Amygdala (tissue), 56 donors: Measurements from ENCODE around the gene CDHR1.

Experiments
- DNase-seq, 56 donors: peaks; one replicate each; lab custom pipeline; 2025; lab: John Stamatoyannopoulos, UW

Gene CDHR1

GRCh38 chr10:84196941-84197340, 2.6 kb downstream of the CDHR1 start:
- DNase-seq, result peak in 18 of 56 donors; percentile 2 to 48 (median 23)

- DNase-seq, result no peak
Observed at GRCh38 chr10:84197643-84198042, 3.3 kb downstream of the CDHR1 start.

GRCh38 chr10:84198206-84198915, 4.0 kb downstream of the CDHR1 start:
- DNase-seq, result no peak

DNA sequence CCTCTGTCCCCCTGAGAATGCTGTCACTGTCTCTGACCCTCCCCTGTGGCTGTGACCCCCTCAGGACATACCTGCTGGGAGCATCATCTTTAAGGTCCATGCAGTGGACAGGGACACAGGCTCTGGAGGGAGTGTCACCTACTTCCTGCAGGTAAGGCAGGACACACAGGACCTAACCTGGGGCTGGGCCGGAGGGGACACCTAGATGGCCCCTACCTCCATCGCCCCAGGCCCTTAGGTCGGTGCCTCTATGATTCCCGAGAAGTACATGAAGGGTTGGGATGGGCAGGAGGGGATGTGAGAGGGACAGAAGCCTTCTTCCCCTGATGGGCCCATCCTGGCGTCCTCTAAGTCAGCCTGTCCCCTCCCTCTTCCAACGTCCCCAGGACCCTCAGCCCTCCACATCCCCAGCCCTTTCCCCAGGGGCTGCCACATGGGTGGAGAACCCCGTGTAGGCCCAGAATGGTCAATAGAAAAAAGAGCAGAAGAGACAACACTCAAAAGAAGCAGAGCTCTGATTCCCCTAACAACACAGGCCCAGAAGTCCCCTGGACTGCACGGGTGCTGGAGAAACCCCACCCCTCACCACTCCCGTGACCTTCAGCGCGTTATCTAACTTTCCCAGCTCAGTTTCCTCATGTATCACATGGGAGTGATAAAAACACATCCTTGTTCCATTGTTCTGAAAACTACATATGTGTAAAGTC, 6.4 kb downstream of the CDHR1 start:
- DNase-seq, result no peak

DNA sequence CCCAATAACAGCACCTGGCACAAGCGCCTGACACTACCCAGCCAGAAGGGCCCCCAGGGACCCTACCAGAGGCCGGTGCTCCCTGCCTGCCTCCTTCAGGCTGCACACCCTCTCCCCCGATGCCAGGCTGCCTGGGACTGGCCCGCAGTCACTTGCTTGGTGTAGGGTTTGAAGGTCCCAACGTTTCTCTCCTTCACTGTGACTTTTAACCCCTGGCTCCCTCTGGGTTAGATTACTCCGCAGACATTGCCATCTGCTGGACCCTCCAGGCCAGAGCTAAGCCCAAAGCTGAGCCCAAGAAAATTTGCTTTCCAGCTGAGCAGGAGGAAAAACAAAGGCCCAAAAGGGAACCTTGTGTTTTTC, 6.9 kb downstream of the CDHR1 start:
- no peak for DNase-seq

DNA sequence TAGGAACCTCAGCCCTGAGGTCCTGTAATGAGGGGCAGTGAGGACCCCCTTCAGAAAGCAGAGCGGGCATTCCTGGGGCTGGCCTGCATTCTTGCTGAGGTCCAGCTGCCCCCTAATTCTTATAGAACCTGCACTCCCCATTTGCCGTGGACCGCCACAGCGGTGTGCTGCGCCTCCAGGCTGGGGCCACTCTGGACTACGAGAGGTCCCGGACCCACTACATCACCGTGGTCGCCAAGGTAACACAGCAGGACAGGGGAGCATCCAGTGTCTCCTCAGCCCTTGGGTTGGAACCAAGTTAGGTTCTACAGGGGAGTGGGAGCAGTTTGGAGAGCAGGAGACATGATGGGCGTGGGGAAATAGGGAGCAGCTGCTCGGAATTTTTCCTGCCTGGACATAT, 7.3 kb downstream of the CDHR1 start:
- DNase-seq, result no peak

DNA sequence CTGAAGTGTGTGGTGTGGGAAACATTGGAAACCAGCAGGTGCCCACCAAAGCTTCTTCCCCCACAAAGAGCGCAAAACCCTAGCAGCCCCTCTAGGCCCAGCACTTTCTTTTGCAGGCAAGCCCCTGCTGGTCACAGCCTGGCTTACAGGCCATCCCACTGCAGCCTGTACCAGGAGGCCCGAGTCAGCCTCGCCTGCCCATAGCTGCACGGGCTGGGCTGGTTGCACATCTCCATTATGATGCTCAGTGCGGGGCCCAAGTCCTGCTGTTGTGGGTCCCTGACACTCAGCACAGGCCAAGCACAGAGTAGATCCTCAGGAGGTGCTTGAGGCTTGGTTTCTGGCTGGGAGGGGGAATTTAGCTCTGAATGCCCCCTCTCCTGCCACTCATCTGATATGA, 8.0 kb downstream of the CDHR1 start:
- no peak for DNase-seq

GRCh38 chr10:84204122-84204521, 9.8 kb downstream of the CDHR1 start:
- DNase-seq, result no peak

- no peak for DNase-seq
Observed at GRCh38 chr10:84204610-84205009, 10.3 kb downstream of the CDHR1 start.

DNA sequence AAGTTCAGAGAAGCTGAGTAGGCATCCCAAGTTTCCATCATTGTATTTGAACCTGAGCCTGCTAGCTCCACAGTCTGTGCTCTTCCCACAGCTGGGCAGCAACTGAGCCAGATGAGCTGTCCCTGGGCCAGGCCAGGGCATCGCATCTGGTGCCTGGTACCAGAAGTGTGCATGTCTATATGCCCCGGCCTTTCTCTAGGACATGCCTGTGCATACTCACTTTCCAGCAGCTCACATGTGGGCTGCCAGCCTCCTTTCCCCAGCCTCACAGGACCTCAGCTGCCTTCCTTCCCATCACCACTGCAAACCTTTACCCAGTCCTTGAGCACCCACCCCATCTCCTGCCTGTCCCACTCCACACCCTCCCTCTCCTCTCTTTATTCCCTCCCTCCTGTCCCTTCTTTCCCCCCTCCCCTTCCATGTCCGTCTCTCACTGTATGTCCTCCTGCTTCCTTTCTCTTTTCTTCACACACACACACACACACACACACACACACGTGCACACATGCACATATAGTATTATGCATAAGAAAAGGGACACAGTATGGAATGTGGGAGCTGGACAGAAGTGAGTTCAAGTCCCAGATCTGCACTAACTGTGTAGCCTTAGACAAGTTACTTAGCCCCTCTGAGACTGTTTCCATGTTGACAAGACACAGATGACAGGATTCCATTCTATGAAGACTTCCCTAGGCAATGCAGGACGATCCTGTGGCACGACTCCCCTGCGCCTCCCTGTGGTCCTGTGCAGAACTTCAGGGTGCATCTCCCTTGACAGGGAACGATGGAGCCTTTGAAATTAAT, 10.9 kb downstream of the CDHR1 start:
- peak in 43 of 56 donors; percentile 5 to 84 (median 38) for DNase-seq

GRCh38 chr10:84205853-84206525, 11.7 kb downstream of the CDHR1 start:
- peak in 1 of 56 donors; percentile 10 for DNase-seq

- DNase-seq, result no peak
Observed at GRCh38 chr10:84208023-84208422, 13.7 kb downstream of the CDHR1 start.

- DNase-seq, result no peak
Observed at GRCh38 chr10:84211566-84211965, 17.2 kb downstream of the CDHR1 start.

- no peak for DNase-seq
Observed at GRCh38 chr10:84212014-84212413, 17.7 kb downstream of the CDHR1 start.

DNA sequence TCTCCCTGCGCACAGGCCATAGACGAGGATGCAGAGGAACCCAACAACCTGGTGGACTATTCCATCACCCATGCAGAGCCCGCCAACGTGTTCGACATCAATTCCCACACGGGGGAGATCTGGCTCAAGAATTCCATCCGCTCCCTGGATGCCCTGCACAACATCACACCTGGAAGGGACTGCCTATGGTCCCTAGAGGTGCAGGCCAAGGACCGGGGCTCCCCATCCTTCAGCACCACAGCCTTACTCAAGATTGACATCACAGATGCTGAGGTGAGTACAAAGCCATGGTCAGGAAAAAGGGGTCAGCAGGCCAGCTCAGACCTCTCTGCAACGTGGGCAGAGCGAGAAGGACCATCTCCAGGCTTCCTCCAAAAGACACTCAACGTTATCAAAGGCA, 18.7 kb downstream of the CDHR1 start:
- no peak for DNase-seq

- no peak for DNase-seq
Observed at GRCh38 chr10:84214046-84214572, 19.8 kb downstream of the CDHR1 start.

- DNase-seq, result peak in 9 of 56 donors; percentile 13 to 61 (median 22)
Observed at GRCh38 chr10:84214612-84215235, 20.4 kb downstream of the CDHR1 start.

GRCh38 chr10:84216834-84217233, 22.5 kb downstream of the CDHR1 start:
- DNase-seq, result no peak

GRCh38 chr10:84217746-84218145, 23.4 kb downstream of the CDHR1 start:
- DNase-seq, result no peak

DNA sequence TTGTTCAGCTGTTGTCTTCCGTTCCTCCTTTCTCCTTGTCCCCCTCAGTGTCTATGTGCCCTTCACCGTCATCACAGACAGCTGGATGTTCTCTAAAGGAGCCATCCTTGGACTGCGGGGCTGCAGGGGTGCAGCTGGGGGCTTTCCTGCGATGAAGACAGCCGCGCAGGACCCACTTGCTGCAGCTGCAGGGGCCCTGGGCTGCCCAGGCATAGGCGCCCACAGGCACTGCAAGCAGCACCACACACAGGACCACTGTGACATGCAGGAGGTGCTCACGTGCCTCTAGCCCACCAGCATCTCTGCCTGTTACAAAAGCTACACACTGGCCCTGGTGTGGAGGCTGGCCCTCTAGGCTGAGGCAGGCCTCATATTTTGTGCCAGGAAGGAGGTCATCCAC, 27.6 kb downstream of the CDHR1 start:
- no peak for DNase-seq
